SH-SY5Y (cell line): ENCODE results near the gene LIMD2.

ENCODE experiments used
- GATA2 ChIP-seq: IDR thresholded peaks from 2 replicates; pipeline ENCODE4 v1.6.1; 2011; ENCODE audit warnings: mild to moderate bottlenecking, low read depth, low read length
- GATA3 ChIP-seq: IDR thresholded peaks from 2 replicates; pipeline ENCODE4 v1.6.1; 2011; ENCODE audit warnings: low read depth, mild to moderate bottlenecking, low read length, moderate library complexity

DNA sequence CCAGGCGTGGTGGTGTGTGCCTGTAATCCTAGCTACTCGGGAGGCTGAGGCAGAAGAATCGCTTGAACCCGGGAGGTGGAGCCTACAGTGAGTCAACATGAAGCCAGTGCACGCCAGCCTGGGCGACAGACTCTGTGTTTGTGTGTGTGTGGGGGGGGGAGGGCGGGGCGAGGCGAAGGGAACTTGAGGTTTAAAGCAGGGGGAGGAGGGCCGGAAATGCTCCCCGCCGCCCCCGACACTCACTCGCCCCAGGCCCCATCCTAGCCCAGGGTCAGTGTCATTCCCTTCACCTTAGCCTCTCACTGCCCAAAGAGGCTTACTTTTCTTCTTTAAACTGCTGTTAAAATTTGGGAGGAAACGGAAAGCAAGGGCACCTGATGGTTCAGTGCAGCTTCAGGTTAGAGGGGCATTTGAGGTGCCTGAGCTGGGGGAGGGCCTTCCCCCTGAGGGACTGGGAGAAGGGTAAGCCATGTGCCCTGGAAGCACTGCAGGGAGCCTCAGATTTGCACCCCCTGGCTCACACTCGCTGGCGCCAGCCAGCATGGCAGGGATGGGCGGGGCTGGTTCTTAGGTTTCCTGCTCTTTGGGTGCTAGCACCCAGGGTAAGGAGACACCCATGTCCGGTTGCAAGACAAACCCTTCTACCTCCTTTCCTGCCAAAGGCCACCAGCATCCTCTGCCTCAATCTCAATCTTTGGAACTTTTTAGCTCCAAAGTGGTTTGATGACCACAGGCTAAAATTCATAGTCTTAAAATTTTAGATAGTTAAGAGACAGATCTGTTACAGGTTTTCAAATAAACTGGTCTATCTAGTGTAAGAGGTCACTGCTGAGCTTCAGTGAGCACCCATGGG is 2.2 kb upstream of the LIMD2 start:
- TF ChIP-seq GATA2 (no peak), GATA3 (no peak)
